ENCODE measurements around the gene NSUN2. TPM values are rescaled to one million over a fixed set of nuclear protein-coding genes. Genes with fewer than 3 reads are reported as not detected.

The NSUN2 gene
- total RNA-seq, 1 experiment from 2014 or later: 90.7 TPM

- Mint-ChIP-seq H3K4me1 (ENCODE audit: low read depth, unreplicated experiment) (no peaks in the 10 kb centered on the region), H3K4me3 (ENCODE audit: low read depth, unreplicated experiment) (no peak overlapping the region), H3K9me3 (ENCODE audit: low read depth, unreplicated experiment) (no peaks in the 10 kb centered on the region), H3K27me3 (ENCODE audit: unreplicated experiment) (no peaks in the 10 kb centered on the region), H3K27ac (ENCODE audit: unreplicated experiment) (no peak overlapping the region), H3K36me3 (ENCODE audit: insufficient read depth, unreplicated experiment) (peaks cover 9% of the 10 kb centered on the region)
- no TSS peak for BruUV-seq (replicated peaks)
- CTCF ChIA-PET: no interaction called here
- DNase-seq: no peak
- TF ChIP-seq CTCF (IDR thresholded peaks at IDR 0.05; ENCODE audit: unreplicated experiment): no peak
- intact Hi-C loops (cut with micrococcal nuclease; ENCODE audit: unreplicated experiment): no loop called here
Measured at GRCh38 chr5:6593148-6594016, 39.5 kb downstream of the NSUN2 start.

GRCh38 chr5:6592601-6593000, 40.2 kb downstream of the NSUN2 start:
- Mint-ChIP-seq H3K4me1 (ENCODE audit: low read depth, unreplicated experiment) (no peaks in the 10 kb centered on the region), H3K9me3 (ENCODE audit: low read depth, unreplicated experiment) (no peaks in the 10 kb centered on the region), H3K4me3 (ENCODE audit: low read depth, unreplicated experiment) (no peak overlapping the region), H3K27ac (ENCODE audit: unreplicated experiment) (no peak overlapping the region), H3K36me3 (ENCODE audit: insufficient read depth, unreplicated experiment) (peaks cover 8% of the 10 kb centered on the region), H3K27me3 (ENCODE audit: unreplicated experiment) (no peaks in the 10 kb centered on the region)
- CTCF ChIA-PET: no interaction called here
- no TSS peak for BruUV-seq (replicated peaks)
- DNase-seq: no peak
- intact Hi-C loops (cut with micrococcal nuclease; ENCODE audit: unreplicated experiment): no loop called here
- no peak for TF ChIP-seq CTCF (IDR thresholded peaks at IDR 0.05; ENCODE audit: unreplicated experiment)

GRCh38 chr5:6591671-6592288, 41.1 kb downstream of the NSUN2 start:
- H3K36me3 Mint-ChIP-seq (ENCODE audit: insufficient read depth, unreplicated experiment): peaks cover 3% of the 10 kb centered on the region
- BruUV-seq (replicated peaks): no TSS peak
- intact Hi-C loops (cut with micrococcal nuclease; ENCODE audit: unreplicated experiment): no loop called here
- TF ChIP-seq CTCF (IDR thresholded peaks at IDR 0.05; ENCODE audit: unreplicated experiment): no peak
- H3K27ac Mint-ChIP-seq (ENCODE audit: unreplicated experiment): no peak overlapping the region
- no peaks in the 10 kb centered on the region for H3K4me1 Mint-ChIP-seq (ENCODE audit: low read depth, unreplicated experiment)
- H3K9me3 Mint-ChIP-seq (ENCODE audit: low read depth, unreplicated experiment): no peaks in the 10 kb centered on the region
- peaks cover 5% of the 10 kb centered on the region for H3K27me3 Mint-ChIP-seq (ENCODE audit: unreplicated experiment)
- no peak for DNase-seq
- CTCF ChIA-PET: no interaction called here
- no peak overlapping the region for H3K4me3 Mint-ChIP-seq (ENCODE audit: low read depth, unreplicated experiment)

- no peak overlapping the region for H3K27ac Mint-ChIP-seq (ENCODE audit: unreplicated experiment)
- H3K4me3 Mint-ChIP-seq (ENCODE audit: low read depth, unreplicated experiment): no peak overlapping the region
- CTCF ChIA-PET: no interaction called here
- no peak for DNase-seq
- H3K4me1 Mint-ChIP-seq (ENCODE audit: low read depth, unreplicated experiment): no peaks in the 10 kb centered on the region
- intact Hi-C loops (cut with micrococcal nuclease; ENCODE audit: unreplicated experiment): no loop called here
- no peak for TF ChIP-seq CTCF (IDR thresholded peaks at IDR 0.05; ENCODE audit: unreplicated experiment)
- BruUV-seq (replicated peaks): no TSS peak
- no peaks in the 10 kb centered on the region for H3K9me3 Mint-ChIP-seq (ENCODE audit: low read depth, unreplicated experiment)
- H3K27me3 Mint-ChIP-seq (ENCODE audit: unreplicated experiment): peaks cover 17% of the 10 kb centered on the region
- H3K36me3 Mint-ChIP-seq (ENCODE audit: insufficient read depth, unreplicated experiment): no peaks in the 10 kb centered on the region
Measured at GRCh38 chr5:6590581-6590980, 42.3 kb downstream of the NSUN2 start.
